K562 (cell line): ENCODE measurements around the gene PTRH1. TPM values are rescaled to one million over a fixed set of nuclear protein-coding genes. Genes with fewer than 3 reads are reported as not detected.
A peak's percentile ranks its signal among the peaks of the same experiment; 100 is the strongest.

Experiments used
- DPF2 ChIP-seq: fragments of 450-650 bp; IDR thresholded peaks from 2 replicates; pipeline ENCODE4 v1.6.1; 2016
- MCM3 ChIP-seq: fragments of 450-650 bp; IDR thresholded peaks from 2 replicates; pipeline ENCODE4 v1.6.1; 2016
- PHTF2 ChIP-seq: fragments of 250-450 bp; sonication (Bioruptor Pico); IDR thresholded peaks from 2 replicates; pipeline ENCODE4 v1.5.0; 2021; ENCODE audit warnings: mild to moderate bottlenecking
- SAFB2 ChIP-seq: fragments of 200-400 bp; formaldehyde crosslinking; IDR thresholded peaks from 2 replicates; pipeline ENCODE4 v1.6.1; 2018; ENCODE audit warnings: borderline replicate concordance, low read length, low read depth, moderate library complexity; ENCODE audit not compliant: severe bottlenecking
- ZC3H11A ChIP-seq: IDR thresholded peaks from 2 replicates; pipeline ENCODE4 v1.6.1; 2012; ENCODE audit warnings: low read depth, low read length, improper control_type of control experiment
- ZEB2 ChIP-seq: fragments of 450-650 bp; IDR thresholded peaks from 2 replicates; pipeline ENCODE4 v1.6.1; 2016
- ZNF316 ChIP-seq: fragments of 450-650 bp; IDR thresholded peaks from 2 replicates; pipeline ENCODE4 v1.6.1; 2016
- ZNF445 ChIP-seq: fragments of 250-450 bp; sonication (Bioruptor Pico); IDR thresholded peaks from 2 replicates; pipeline ENCODE4 v1.4.0; 2020; ENCODE audit warnings: low read depth, mild to moderate bottlenecking, moderate library complexity
- ZNF764 ChIP-seq: fragments of 250-450 bp; sonication (Bioruptor Pico); IDR thresholded peaks from 2 replicates; pipeline ENCODE4 v1.4.0; 2020; ENCODE audit warnings: low read depth, mild to moderate bottlenecking, moderate library complexity
- polyA plus RNA-seq, 8 experiments: library from polyadenylated mRNA; depleted of rRNA in 4 of 8; stranded (reverse) in 5 of 8; unstranded in 3 of 8; fragments of >200 nt; fragmentation: Nextera tagmentation in 2 of 8; fragmentation: Illumina TruSeq in 1 of 8; extraction: Ambion mirVana in 2 of 8; extraction: Trizol in 1 of 8; gene quantifications; 2 replicates each; pipeline versions ENCODE4 v1.2.1 to v1.2.3, GENCODE V29; 2011 to 2014; ENCODE audit warnings: inconsistent platforms in 1 of 8, missing spikeins in 1 of 8
- total RNA-seq, 7 experiments: library from RNA; depleted of rRNA in 6 of 7; stranded (reverse); fragments of >200 nt in 6 of 7; fragmentation: Illumina TruSeq in 2 of 7; extraction: Trizol in 2 of 7; gene quantifications; 2 replicates each; pipeline versions ENCODE4 v1.2.1 to v1.2.3, GENCODE V29; 2011 to 2021; ENCODE audit warnings: low replicate concordance in 1 of 7
- TF ChIP-seq, protein P1 (sequence below): fragments of 250-450 bp; sonication (Bioruptor Pico); IDR thresholded peaks from 2 replicates; pipeline ENCODE4 v1.5.0; 2021; ENCODE audit warnings: mild to moderate bottlenecking, borderline replicate concordance
- TF ChIP-seq, protein P2 (sequence below): sonication (generic); formaldehyde crosslinking; IDR thresholded peaks from 2 replicates; pipeline ENCODE4 v1.5.0; 2020; ENCODE audit warnings: missing genetic modification reagents
- TF ChIP-seq, protein P3 (sequence below): fragments of 150-350 bp; IDR thresholded peaks from 2 replicates; pipeline ENCODE4 v1.6.1; 2014; ENCODE audit warnings: low read depth, mild to moderate bottlenecking, low read length, borderline replicate concordance
- TF ChIP-seq, protein P4 (sequence below): sonication (generic); formaldehyde crosslinking; IDR thresholded peaks from 2 replicates; pipeline ENCODE4 v1.8.0; 2022; ENCODE audit warnings: mild to moderate bottlenecking, missing genetic modification reagents, borderline replicate concordance
- TF ChIP-seq, protein P5 (sequence below): IDR thresholded peaks from 3 replicates; pipeline ENCODE4 v1.6.1; 2011; ENCODE audit warnings: borderline replicate concordance, mild to moderate bottlenecking, moderate library complexity; ENCODE audit not compliant: insufficient read length; ENCODE audit errors: extremely low read depth
- TF ChIP-seq, protein P6 (sequence below): fragments of 250-450 bp; sonication (Bioruptor Pico); IDR thresholded peaks from 2 replicates; pipeline ENCODE4 v1.6.1; 2021; ENCODE audit warnings: mild to moderate bottlenecking

The PTRH1 gene
- total and polyA plus RNA-seq, 9 of the 15 experiments (the other 6 are each of a cell fraction or from before 2014, with no cell fraction given) = 0.63 to 43.1 (median 5.7) TPM

DNA sequence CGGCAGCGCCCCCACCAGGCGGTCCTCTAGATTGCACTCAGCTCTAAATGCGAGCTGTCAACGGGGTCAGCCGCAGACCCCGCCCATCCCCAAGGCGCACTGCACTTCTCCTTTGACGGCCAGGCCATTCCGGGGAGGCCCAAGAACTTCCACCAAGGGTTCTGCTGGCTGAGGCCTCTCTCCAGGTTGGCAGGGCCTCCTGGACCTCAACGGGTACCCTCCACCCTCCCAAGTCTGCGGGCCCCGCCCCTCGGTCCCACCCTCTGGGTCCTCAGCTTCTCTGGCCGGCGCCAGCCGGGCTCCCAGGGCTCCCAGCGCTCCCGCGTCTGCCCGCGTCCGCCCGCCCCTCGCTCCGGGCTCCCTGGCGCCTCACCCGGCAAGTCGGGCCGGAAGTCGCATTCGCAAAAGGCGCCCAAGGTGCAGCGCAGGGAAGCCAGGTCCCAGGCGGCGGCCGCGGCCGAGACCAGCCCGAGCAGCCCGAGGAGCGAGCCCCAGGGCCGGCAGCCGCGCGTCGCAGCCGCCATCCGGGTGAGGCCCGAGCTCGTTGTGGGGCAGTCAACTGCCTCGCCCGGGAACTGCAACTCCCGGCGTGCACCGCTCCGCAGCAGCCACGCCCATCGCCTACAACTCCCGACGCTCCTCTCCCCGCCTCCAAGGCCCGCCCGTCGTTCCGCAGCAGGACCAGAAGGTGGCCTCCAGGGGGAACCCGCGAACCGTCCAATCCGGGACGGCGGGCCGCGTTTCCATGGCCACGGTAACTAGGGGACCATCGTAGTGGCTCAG, 19.5 kb upstream of the PTRH1 start, which contains the start of gene TOR2A (continued):
- TF ChIP-seq, protein P1, sequence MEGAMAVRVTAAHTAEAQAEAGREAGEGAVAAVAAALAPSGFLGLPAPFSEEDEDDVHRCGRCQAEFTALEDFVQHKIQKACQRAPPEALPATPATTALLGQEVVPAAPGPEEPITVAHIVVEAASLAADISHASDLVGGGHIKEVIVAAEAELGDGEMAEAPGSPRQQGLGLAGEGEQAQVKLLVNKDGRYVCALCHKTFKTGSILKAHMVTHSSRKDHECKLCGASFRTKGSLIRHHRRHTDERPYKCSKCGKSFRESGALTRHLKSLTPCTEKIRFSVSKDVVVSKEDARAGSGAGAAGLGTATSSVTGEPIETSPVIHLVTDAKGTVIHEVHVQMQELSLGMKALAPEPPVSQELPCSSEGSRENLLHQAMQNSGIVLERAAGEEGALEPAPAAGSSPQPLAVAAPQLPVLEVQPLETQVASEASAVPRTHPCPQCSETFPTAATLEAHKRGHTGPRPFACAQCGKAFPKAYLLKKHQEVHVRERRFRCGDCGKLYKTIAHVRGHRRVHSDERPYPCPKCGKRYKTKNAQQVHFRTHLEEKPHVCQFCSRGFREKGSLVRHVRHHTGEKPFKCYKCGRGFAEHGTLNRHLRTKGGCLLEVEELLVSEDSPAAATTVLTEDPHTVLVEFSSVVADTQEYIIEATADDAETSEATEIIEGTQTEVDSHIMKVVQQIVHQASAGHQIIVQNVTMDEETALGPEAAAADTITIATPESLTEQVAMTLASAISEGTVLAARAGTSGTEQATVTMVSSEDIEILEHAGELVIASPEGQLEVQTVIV (CRISPR knock-in tag) = no peak
- TF ChIP-seq MCM3 (no peak), ZNF316 (no peak), ZEB2 (no peak), ZNF445 (no peak), DPF2 (no peak; the same call in 1 of the 2 replicates), PHTF2 (CRISPR knock-in tag) (no peak), ZC3H11A (no peak), SAFB2 (no peak), ZNF764 (CRISPR knock-in tag) (no peak)
- TF ChIP-seq, protein P2, sequence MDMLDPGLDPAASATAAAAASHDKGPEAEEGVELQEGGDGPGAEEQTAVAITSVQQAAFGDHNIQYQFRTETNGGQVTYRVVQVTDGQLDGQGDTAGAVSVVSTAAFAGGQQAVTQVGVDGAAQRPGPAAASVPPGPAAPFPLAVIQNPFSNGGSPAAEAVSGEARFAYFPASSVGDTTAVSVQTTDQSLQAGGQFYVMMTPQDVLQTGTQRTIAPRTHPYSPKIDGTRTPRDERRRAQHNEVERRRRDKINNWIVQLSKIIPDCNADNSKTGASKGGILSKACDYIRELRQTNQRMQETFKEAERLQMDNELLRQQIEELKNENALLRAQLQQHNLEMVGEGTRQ (CRISPR knock-in tag) = no peak
- TF ChIP-seq, protein P3, sequence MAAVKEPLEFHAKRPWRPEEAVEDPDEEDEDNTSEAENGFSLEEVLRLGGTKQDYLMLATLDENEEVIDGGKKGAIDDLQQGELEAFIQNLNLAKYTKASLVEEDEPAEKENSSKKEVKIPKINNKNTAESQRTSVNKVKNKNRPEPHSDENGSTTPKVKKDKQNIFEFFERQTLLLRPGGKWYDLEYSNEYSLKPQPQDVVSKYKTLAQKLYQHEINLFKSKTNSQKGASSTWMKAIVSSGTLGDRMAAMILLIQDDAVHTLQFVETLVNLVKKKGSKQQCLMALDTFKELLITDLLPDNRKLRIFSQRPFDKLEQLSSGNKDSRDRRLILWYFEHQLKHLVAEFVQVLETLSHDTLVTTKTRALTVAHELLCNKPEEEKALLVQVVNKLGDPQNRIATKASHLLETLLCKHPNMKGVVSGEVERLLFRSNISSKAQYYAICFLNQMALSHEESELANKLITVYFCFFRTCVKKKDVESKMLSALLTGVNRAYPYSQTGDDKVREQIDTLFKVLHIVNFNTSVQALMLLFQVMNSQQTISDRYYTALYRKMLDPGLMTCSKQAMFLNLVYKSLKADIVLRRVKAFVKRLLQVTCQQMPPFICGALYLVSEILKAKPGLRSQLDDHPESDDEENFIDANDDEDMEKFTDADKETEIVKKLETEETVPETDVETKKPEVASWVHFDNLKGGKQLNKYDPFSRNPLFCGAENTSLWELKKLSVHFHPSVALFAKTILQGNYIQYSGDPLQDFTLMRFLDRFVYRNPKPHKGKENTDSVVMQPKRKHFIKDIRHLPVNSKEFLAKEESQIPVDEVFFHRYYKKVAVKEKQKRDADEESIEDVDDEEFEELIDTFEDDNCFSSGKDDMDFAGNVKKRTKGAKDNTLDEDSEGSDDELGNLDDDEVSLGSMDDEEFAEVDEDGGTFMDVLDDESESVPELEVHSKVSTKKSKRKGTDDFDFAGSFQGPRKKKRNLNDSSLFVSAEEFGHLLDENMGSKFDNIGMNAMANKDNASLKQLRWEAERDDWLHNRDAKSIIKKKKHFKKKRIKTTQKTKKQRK = no peak
- TF ChIP-seq, protein P4, sequence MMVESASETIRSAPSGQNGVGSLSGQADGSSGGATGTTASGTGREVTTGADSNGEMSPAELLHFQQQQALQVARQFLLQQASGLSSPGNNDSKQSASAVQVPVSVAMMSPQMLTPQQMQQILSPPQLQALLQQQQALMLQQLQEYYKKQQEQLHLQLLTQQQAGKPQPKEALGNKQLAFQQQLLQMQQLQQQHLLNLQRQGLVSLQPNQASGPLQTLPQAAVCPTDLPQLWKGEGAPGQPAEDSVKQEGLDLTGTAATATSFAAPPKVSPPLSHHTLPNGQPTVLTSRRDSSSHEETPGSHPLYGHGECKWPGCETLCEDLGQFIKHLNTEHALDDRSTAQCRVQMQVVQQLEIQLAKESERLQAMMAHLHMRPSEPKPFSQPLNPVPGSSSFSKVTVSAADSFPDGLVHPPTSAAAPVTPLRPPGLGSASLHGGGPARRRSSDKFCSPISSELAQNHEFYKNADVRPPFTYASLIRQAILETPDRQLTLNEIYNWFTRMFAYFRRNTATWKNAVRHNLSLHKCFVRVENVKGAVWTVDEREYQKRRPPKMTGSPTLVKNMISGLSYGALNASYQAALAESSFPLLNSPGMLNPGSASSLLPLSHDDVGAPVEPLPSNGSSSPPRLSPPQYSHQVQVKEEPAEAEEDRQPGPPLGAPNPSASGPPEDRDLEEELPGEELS = 0 out of 2 replicates have a peak, but pooled peaks have one; percentile 35
- TF ChIP-seq, protein P5, sequence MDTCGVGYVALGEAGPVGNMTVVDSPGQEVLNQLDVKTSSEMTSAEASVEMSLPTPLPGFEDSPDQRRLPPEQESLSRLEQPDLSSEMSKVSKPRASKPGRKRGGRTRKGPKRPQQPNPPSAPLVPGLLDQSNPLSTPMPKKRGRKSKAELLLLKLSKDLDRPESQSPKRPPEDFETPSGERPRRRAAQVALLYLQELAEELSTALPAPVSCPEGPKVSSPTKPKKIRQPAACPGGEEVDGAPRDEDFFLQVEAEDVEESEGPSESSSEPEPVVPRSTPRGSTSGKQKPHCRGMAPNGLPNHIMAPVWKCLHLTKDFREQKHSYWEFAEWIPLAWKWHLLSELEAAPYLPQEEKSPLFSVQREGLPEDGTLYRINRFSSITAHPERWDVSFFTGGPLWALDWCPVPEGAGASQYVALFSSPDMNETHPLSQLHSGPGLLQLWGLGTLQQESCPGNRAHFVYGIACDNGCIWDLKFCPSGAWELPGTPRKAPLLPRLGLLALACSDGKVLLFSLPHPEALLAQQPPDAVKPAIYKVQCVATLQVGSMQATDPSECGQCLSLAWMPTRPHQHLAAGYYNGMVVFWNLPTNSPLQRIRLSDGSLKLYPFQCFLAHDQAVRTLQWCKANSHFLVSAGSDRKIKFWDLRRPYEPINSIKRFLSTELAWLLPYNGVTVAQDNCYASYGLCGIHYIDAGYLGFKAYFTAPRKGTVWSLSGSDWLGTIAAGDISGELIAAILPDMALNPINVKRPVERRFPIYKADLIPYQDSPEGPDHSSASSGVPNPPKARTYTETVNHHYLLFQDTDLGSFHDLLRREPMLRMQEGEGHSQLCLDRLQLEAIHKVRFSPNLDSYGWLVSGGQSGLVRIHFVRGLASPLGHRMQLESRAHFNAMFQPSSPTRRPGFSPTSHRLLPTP = no peak
- TF ChIP-seq, protein P6, sequence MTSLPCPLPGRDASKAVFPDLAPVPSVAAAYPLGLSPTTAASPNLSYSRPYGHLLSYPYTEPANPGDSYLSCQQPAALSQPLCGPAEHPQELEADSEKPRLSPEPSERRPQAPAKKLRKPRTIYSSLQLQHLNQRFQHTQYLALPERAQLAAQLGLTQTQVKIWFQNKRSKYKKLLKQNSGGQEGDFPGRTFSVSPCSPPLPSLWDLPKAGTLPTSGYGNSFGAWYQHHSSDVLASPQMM (CRISPR knock-in tag) = no peak
